Epithelial cell of proximal tubule (primary cell): Measurements from ENCODE around the gene AFAP1L2. TPM values are rescaled to one million over a fixed set of nuclear protein-coding genes. Genes with fewer than 3 reads are reported as not detected.

Experiments
- DNase-seq: peaks from one replicate; pipeline ENCODE4 v3.0.0-alpha.2; 2011; ENCODE audit warnings: low read depth
- H3K4me3 ChIP-seq: 2 replicates; pipeline ENCODE4 v1.5.1; 2011; ENCODE audit warnings: low read depth, mild to moderate bottlenecking, low read length
- CTCF ChIP-seq: conservative IDR thresholded peaks from 2 replicates; pipeline ENCODE4 v1.5.1; 2012; ENCODE audit warnings: low read depth, mild to moderate bottlenecking, low read length
- total RNA-seq: library from RNA; depleted of rRNA; stranded (reverse); fragments of >200 nt; gene quantifications from 2 replicates; pipeline ENCODE4 v1.2.3, GENCODE V29; 2015

AFAP1L2 gene
- total RNA-seq, 1 donor from 2014 or later = 14.2 TPM

- DNase-seq = no peak
Measured at GRCh38 chr10:114272696-114273095, 131.6 kb downstream of the AFAP1L2 start.

GRCh38 chr10:114271779-114272167 is 132.5 kb downstream of the AFAP1L2 start:
- DNase-seq = peak; percentile 95
- no peak overlapping the region for H3K4me3 ChIP-seq
- no peak for TF ChIP-seq CTCF

More at GRCh38 chr10:114272696-114273095, 131.6 kb downstream of the AFAP1L2 start:
- no peak overlapping the region for H3K4me3 ChIP-seq
- no peak for TF ChIP-seq CTCF

GRCh38 chr10:114271075-114271778 is 133.1 kb downstream of the AFAP1L2 start:
- H3K4me3 ChIP-seq = no peak overlapping the region
- no peak for TF ChIP-seq CTCF
- DNase-seq = no peak

- H3K4me3 ChIP-seq = no peak overlapping the region
- TF ChIP-seq CTCF = no peak
- DNase-seq = no peak
Measured at GRCh38 chr10:114266521-114266920, 137.8 kb downstream of the AFAP1L2 start.

- no peak for DNase-seq
- TF ChIP-seq CTCF = no peak
- H3K4me3 ChIP-seq = no peak overlapping the region
Measured at GRCh38 chr10:114265392-114266053, 138.8 kb downstream of the AFAP1L2 start.

GRCh38 chr10:114262496-114262895 is 141.8 kb downstream of the AFAP1L2 start:
- TF ChIP-seq CTCF = no peak
- no peak for DNase-seq
- H3K4me3 ChIP-seq = no peak overlapping the region

GRCh38 chr10:114261076-114261475 is 143.2 kb downstream of the AFAP1L2 start:
- H3K4me3 ChIP-seq = no peak overlapping the region
- DNase-seq = no peak
- no peak for TF ChIP-seq CTCF
